IMR-90 (cell line): ENCODE results near the gene IAPP. TPM values are rescaled to one million over a fixed set of nuclear protein-coding genes. Genes with fewer than 3 reads are reported as not detected.

ENCODE experiments used
- ATAC-seq: fragments of 200-7000 bp; cut with Tn5 transposase; 2 replicates; pipeline ENCODE4 v1.9.1; 2020; ENCODE audit warnings: low read depth, mild to moderate bottlenecking, moderate library complexity
- BruUV-seq: library from RNA; stranded (reverse); fragments of 400-500 nt; replicated peaks from 2 replicates; lab custom pipeline; 2021; lab: Mats Ljungman, UMichigan
- CTCF ChIA-PET: fragments of 300-600 bp; formaldehyde crosslinking; extraction: SDS; loops from one replicate; lab custom pipeline; 2021; ENCODE audit warnings: antibody characterized with exemption; lab: Yijun Ruan, JAX
- POLR2A ChIA-PET: fragments of 300-600 bp; sonication (Branson Sonifier 250); formaldehyde crosslinking; loops from one replicate; lab custom pipeline; 2022; ENCODE audit warnings: antibody characterized with exemption; ENCODE audit not compliant: unreplicated experiment; lab: Charles Lee
- DNase-seq: peaks from one replicate; pipeline ENCODE4 v3.0.0; 2013
- H2AFZ ChIP-seq: replicated peaks from 2 replicates; pipeline ENCODE3; 2013; ENCODE audit warnings: low read length, mild to moderate bottlenecking; ENCODE audit not compliant: poor library complexity
- H2AK5ac ChIP-seq: 2 replicates; pipeline ENCODE4 v1.6.1; 2013; ENCODE audit warnings: low read depth, low read length, inconsistent platforms
- H2AK9ac ChIP-seq: replicated peaks from 2 replicates; pipeline ENCODE3; 2013; ENCODE audit warnings: mild to moderate bottlenecking, low read depth, low read length, moderate library complexity; ENCODE audit not compliant: poor library complexity
- H2BK120ac ChIP-seq: 2 replicates; pipeline ENCODE4 v1.6.1; 2013; ENCODE audit warnings: low read depth, low read length, inconsistent platforms
- H2BK15ac ChIP-seq: 3 replicates; pipeline ENCODE4 v1.6.1; 2013; ENCODE audit warnings: low read depth, low read length, inconsistent platforms
- H2BK20ac ChIP-seq: 2 replicates; pipeline ENCODE4 v1.6.1; 2013; ENCODE audit warnings: low read depth, mild to moderate bottlenecking, inconsistent platforms, low read length, moderate library complexity
- H2BK5ac ChIP-seq: 2 replicates; pipeline ENCODE4 v1.6.1; 2013; ENCODE audit warnings: mild to moderate bottlenecking, low read depth, low read length, inconsistent platforms; ENCODE audit not compliant: poor library complexity, severe bottlenecking
- H3K14ac ChIP-seq: replicated peaks from 2 replicates; pipeline ENCODE4 v1.6.1; 2013; ENCODE audit warnings: low read depth, low read length, inconsistent platforms
- H3K18ac ChIP-seq: 2 replicates; pipeline ENCODE4 v1.6.1; 2013; ENCODE audit warnings: low read depth, low read length, control low read depth
- H3K23ac ChIP-seq: 2 replicates; pipeline ENCODE4 v1.6.1; 2013; ENCODE audit warnings: low read depth, low read length, inconsistent platforms
- H3K27ac ChIP-seq: 2 replicates; pipeline ENCODE4 v1.5.1; 2013; ENCODE audit warnings: mild to moderate bottlenecking, control low read depth, low read length; ENCODE audit not compliant: insufficient read depth
- H3K27me3 ChIP-seq: 2 replicates; pipeline ENCODE4 v1.6.1; 2013; ENCODE audit warnings: low read length; ENCODE audit not compliant: control insufficient read depth, insufficient read depth
- H3K36me3 ChIP-seq: 2 replicates; pipeline ENCODE4 v1.6.1; 2013; ENCODE audit warnings: low read length, mixed read lengths; ENCODE audit not compliant: control insufficient read depth, insufficient read depth
- H3K4ac ChIP-seq: 2 replicates; pipeline ENCODE4 v1.6.1; 2013; ENCODE audit warnings: low read depth, low read length, inconsistent platforms
- H3K4me1 ChIP-seq: 2 replicates; pipeline ENCODE4 v1.6.1; 2013; ENCODE audit warnings: low read length, mixed read lengths; ENCODE audit not compliant: control insufficient read depth, insufficient read depth
- H3K4me2 ChIP-seq: 2 replicates; pipeline ENCODE4 v1.6.1; 2013; ENCODE audit warnings: low read depth, mild to moderate bottlenecking, control low read depth, low read length, moderate library complexity
- H3K4me3 ChIP-seq: 2 replicates; pipeline ENCODE4 v1.5.1; 2013; ENCODE audit warnings: low read depth, mild to moderate bottlenecking, control low read depth, low read length, moderate library complexity; ENCODE audit not compliant: insufficient read depth
- H3K56ac ChIP-seq: 2 replicates; pipeline ENCODE4 v1.6.1; 2013; ENCODE audit warnings: low read length, inconsistent platforms; ENCODE audit not compliant: insufficient read depth; ENCODE audit errors: extremely low read depth
- H3K79me1 ChIP-seq, 2 experiments: 2 replicates each; pipeline ENCODE4 v1.6.1; 2013; ENCODE audit warnings: low read length in 2 of 2, inconsistent platforms in 1 of 2, low read depth in 1 of 2
- H3K9ac ChIP-seq: 2 replicates; pipeline ENCODE4 v1.6.1; 2013; ENCODE audit warnings: low read depth, low read length, control low read depth
- H3K9me1 ChIP-seq: 2 replicates; pipeline ENCODE4 v1.6.1; 2013; ENCODE audit warnings: low read length, inconsistent platforms; ENCODE audit not compliant: insufficient read depth
- H3K9me3 ChIP-seq: 2 replicates; pipeline ENCODE4 v1.6.1; 2013; ENCODE audit warnings: low read length; ENCODE audit not compliant: control insufficient read depth, insufficient read depth
- H4K20me1 ChIP-seq: 2 replicates; pipeline ENCODE4 v1.6.1; 2013; ENCODE audit warnings: low read length, inconsistent platforms; ENCODE audit not compliant: insufficient read depth
- H4K5ac ChIP-seq: 2 replicates; pipeline ENCODE4 v1.6.1; 2013; ENCODE audit warnings: mild to moderate bottlenecking, low read depth, low read length, control low read depth
- H4K8ac ChIP-seq, 2 experiments: 2 replicates each; pipeline ENCODE4 v1.6.1; 2013; ENCODE audit warnings: low read depth in 2 of 2, low read length in 2 of 2, control low read depth in 1 of 2, inconsistent platforms in 1 of 2
- H4K91ac ChIP-seq: 2 replicates; pipeline ENCODE4 v1.6.1; 2013; ENCODE audit warnings: low read depth, low read length, inconsistent platforms; ENCODE audit not compliant: insufficient read depth
- BHLHE40 ChIP-seq: fragments of 150-350 bp; IDR thresholded peaks from 2 replicates; pipeline ENCODE4 v1.6.1; 2016; ENCODE audit warnings: mild to moderate bottlenecking, low read depth, low read length
- CHD1 ChIP-seq: IDR thresholded peaks from 2 replicates; pipeline ENCODE4 v1.6.1; 2012; ENCODE audit warnings: low read depth, low read length, improper control_type of control experiment
- ELK1 ChIP-seq: fragments of 150-350 bp; IDR thresholded peaks from 2 replicates; pipeline ENCODE4 v1.6.1; 2016; ENCODE audit warnings: low read depth, mild to moderate bottlenecking, low read length, moderate library complexity, borderline replicate concordance
- FOS ChIP-seq: fragments of 150-350 bp; IDR thresholded peaks from 2 replicates; pipeline ENCODE4 v1.6.1; 2016; ENCODE audit warnings: low read depth, low read length
- MAZ ChIP-seq: IDR thresholded peaks from 2 replicates; pipeline ENCODE4 v1.6.1; 2012; ENCODE audit warnings: low read depth, mild to moderate bottlenecking, low read length, improper control_type of control experiment, moderate library complexity, borderline replicate concordance
- NFE2L2 ChIP-seq: fragments of 150-350 bp; IDR thresholded peaks from 2 replicates; pipeline ENCODE4 v1.6.1; 2016; ENCODE audit warnings: low read depth, mild to moderate bottlenecking, low read length
- POLR2A ChIP-seq: IDR thresholded peaks from 2 replicates; pipeline ENCODE4 v1.6.1; 2012; ENCODE audit warnings: mild to moderate bottlenecking, low read depth, low read length
- RAD21 ChIP-seq: IDR thresholded peaks from 2 replicates; pipeline ENCODE4 v1.6.1; 2012; ENCODE audit warnings: low read length, improper control_type of control experiment
- RCOR1 ChIP-seq: IDR thresholded peaks from 2 replicates; pipeline ENCODE4 v1.6.1; 2012; ENCODE audit warnings: mild to moderate bottlenecking, low read length, improper control_type of control experiment; ENCODE audit not compliant: insufficient replicate concordance
- RFX5 ChIP-seq: IDR thresholded peaks from 2 replicates; pipeline ENCODE4 v1.8.0; 2012; ENCODE audit warnings: low read depth, mild to moderate bottlenecking, low read length, moderate library complexity
- SMC3 ChIP-seq: fragments of 150-350 bp; IDR thresholded peaks from 2 replicates; pipeline ENCODE4 v1.6.1; 2016; ENCODE audit warnings: low read depth, mild to moderate bottlenecking, antibody characterized with exemption, low read length, moderate library complexity
- WGBS, 2 experiments: methylation state at CpG; one replicate each; pipeline versions ENCODE4 v1.1.5 to v1.1.7; 2013; ENCODE audit warnings: missing lambda C conversion rate in 2 of 2; ENCODE audit not compliant: insufficient read length in 1 of 2; ENCODE audit errors: extremely low coverage in 2 of 2; 5-methylcytosine and 5-hydroxymethylcytosine counted together
- dilution Hi-C: fragments of 300-500 bp; cut with HindIII; formaldehyde crosslinking; loops from one replicate; pipeline ENCODE4 v1.14.3; 2018; ENCODE audit warnings: low sequenced_read_pairs; ENCODE audit not compliant: unreplicated experiment
- in situ Hi-C: fragments of 300-500 bp; cut with MboI; formaldehyde crosslinking; loops from 3 replicates; pipeline ENCODE4 v1.14.3; 2019; ENCODE audit warnings: low sequenced_read_pairs, inconsistent platforms, mixed read lengths
- intact Hi-C: fragments of 100-400 bp; cut with micrococcal nuclease; formaldehyde crosslinking; loops from 2 replicates; pipeline ENCODE4 v1.10.0; 2022
- polyA plus RNA-seq, 3 experiments: library from polyadenylated mRNA; depleted of rRNA; stranded (reverse); fragments of >200 nt; gene quantifications; 2 replicates each; pipeline ENCODE4 v1.2.3, GENCODE V29; 2012; ENCODE audit warnings: low replicate concordance in 1 of 3
- total RNA-seq: library from RNA; depleted of rRNA; stranded (reverse); fragments of >200 nt; gene quantifications from 2 replicates; pipeline ENCODE4 v1.2.3, GENCODE V29; 2012

IAPP gene
- total and polyA plus RNA-seq, 2 of the 4 experiments (the other 2 are of a cell fraction) = not detected

GRCh38 chr12:21330682-21331253 is 41.9 kb upstream of the IAPP start:
- Histone ChIP-seq H2BK15ac (no peak overlapping the region), H4K91ac (no peak overlapping the region), H3K36me3 (no peaks in the 10 kb centered on the region), H2BK20ac (no peak overlapping the region), H4K5ac (no peak overlapping the region), H2AK9ac (no peak overlapping the region), H3K56ac (no peak overlapping the region), H4K8ac (no peak overlapping the region), H3K9me1 (no peaks in the 10 kb centered on the region), H3K4me1 (no peaks in the 10 kb centered on the region), H3K4me3 (no peak overlapping the region), H2AFZ (no peak overlapping the region), H3K23ac (no peak overlapping the region), H2AK5ac (no peak overlapping the region), H3K79me1 (no peaks in the 10 kb centered on the region), H3K9ac (no peak overlapping the region), H2BK5ac (no peak overlapping the region), H3K4ac (no peak overlapping the region), H3K18ac (no peak overlapping the region), H3K4me2 (no peak overlapping the region), H2BK120ac (no peak overlapping the region), H3K27ac (no peak overlapping the region), H3K9me3 (peaks cover 8% of the 10 kb centered on the region), H3K14ac (no peak overlapping the region), H3K27me3 (no peaks in the 10 kb centered on the region), H4K20me1 (no peaks in the 10 kb centered on the region)
- TF ChIP-seq ELK1 (no peak), CHD1 (no peak), SMC3 (no peak), MAZ (no peak), RFX5 (no peak), NFE2L2 (no peak), RCOR1 (no peak), RAD21 (no peak), POLR2A (no peak), FOS (no peak), BHLHE40 (no peak)
- BruUV-seq = no TSS peak
- dilution Hi-C loops (no loop called here), in situ Hi-C loops (no loop called here), intact Hi-C loops (no loop called here)
- ATAC-seq (no peak), DNase-seq (peak; percentile 0)
- ChIA-PET CTCF (no interaction called here), POLR2A (no interaction called here)
- no CpG with 5 or more reads among the region's 1 CpG for WGBS, 2 experiments
